HS-27A (cell line): ENCODE results near the gene ELMO1.

Source experiments
- DNase-seq: peaks from one replicate; pipeline ENCODE4 v3.0.0-alpha.2; 2012; ENCODE audit warnings: low read depth, missing footprints

The ELMO1 gene

GRCh38 chr7:36878288-36878687 lies 570.4 kb downstream of the ELMO1 start:
- DNase-seq: no peak

DNA sequence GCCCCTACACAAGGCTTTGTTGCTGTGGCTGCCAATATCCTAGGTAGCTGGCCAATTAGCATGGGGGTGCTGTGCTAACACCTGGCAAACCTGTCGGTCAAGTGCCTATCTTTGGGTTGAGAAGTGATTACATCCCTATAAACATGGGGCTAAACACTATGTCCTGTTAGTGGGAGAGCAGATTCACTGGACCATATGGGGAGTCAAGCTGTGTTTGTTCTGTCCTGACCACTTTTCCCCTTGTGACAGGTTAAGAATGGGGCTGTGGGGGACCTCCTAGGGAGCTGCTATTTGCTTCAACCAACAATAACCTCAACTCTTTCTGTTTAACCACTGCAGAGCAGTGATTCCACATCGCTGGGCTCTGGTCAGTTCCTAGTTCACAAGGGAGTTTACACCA lies 572.9 kb downstream of the ELMO1 start:
- DNase-seq: no peak

DNA sequence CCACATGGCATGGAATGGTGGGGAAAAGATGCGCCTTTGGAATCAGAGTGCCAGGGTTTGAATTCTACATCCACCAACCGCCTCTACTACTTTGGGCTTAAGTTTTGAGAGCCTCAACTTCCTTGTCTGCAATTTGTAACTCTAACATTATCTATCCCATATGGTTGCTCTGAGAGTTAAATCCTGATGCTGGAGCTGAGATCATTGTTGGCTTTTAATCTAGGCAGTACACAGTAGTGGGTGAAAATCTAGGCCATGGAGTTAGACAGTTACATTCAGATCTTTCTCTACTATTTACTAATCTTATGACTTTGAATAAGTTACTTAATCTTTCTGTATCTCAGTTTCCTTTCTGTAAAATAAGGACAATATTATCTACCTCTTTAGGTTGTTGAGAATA lies 574.6 kb downstream of the ELMO1 start:
- DNase-seq: no peak

GRCh38 chr7:36871863-36872262 lies 576.8 kb downstream of the ELMO1 start:
- no peak for DNase-seq

GRCh38 chr7:36871355-36871738 lies 577.3 kb downstream of the ELMO1 start:
- DNase-seq: no peak

DNA sequence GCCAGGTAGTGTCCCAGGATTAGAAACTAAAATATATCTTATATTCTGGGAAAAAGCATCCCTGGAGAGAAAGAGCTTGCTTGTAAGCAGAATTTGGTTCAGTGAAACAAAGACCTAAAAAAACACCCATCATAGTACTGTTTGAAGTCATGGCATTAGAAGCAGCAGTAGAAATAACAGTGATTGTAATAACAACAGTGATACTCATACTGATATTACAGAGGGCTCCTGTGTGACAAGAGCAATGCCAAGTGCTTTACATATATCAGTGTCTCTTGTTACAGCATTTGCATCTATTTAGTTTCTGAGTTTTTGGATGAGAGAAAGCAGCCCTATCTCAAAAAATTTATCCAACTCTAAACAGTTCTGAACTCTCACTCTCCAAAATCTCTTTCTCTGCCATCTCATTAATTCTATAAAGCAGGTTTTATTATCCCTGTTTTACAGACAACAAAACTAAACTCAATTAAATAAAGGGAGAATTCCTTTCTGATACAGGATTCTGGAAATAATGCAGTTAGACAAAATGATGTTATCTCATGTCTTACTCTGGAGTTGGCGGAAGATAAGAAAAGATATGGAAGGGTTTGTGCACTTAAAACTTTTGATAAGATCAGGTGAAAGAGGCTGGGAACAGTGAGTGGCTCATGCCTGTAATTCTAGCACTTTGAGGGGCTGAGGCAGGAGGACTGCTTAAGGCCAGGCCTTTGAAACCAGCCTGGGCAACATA lies 577.9 kb downstream of the ELMO1 start:
- no peak for DNase-seq

DNA sequence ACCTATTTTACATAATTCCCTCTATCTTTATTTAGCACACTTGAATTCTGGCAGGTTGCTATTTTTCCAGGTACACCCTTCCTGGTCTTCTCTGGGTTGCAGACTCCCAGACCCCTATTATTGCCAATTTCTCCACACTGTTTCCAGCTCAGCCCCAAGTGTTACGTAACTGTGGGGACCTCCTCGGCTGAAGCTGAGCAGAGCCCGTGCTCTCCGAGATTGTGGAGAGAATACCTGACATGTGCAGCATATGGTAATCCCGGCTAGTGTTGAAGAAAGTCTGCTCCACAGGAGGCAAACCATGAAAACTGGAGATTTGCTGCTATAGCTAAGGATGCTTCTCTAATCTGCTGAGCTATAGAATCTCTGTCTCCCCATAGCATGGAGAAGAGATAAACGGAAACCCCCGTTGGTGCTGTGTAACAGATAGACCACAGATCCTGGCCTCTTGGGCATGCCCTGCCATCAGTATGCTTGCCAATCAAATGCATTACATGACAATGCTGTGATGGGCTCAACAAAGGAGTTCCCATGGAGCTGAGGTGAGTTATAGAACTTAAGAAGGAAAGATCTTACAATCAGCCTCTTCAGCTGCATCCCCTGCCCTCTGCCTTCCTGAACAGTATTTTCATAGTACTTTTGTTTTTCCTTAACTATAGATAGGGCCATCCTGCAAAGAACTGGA lies 579.8 kb downstream of the ELMO1 start:
- no peak for DNase-seq

DNA sequence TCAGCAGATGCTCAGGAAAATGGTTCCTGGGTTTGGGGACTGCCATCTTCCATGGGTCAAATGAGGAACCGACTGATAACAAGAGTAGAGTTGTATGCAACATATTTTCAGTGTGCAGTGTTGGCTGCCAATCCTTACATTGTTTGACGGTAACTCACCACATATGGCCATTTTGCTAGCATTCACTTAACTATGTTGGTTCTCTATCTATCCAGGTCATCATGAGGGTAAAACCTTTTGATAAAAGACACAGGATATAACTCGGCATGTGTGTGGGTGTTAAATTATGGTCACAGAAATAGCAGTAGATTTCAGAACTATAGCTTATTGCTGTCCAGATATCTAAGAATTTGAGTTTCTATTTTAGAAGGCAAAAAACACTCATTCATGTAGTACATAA lies 583.6 kb downstream of the ELMO1 start:
- no peak for DNase-seq

GRCh38 chr7:36863901-36864701 lies 584.6 kb downstream of the ELMO1 start:
- DNase-seq: no peak

- no peak for DNase-seq
Measured at GRCh38 chr7:36862771-36863261, 585.8 kb downstream of the ELMO1 start.

GRCh38 chr7:36861656-36862055 lies 587.0 kb downstream of the ELMO1 start:
- DNase-seq: no peak

GRCh38 chr7:36860681-36861080 lies 588.0 kb downstream of the ELMO1 start:
- no peak for DNase-seq

DNA sequence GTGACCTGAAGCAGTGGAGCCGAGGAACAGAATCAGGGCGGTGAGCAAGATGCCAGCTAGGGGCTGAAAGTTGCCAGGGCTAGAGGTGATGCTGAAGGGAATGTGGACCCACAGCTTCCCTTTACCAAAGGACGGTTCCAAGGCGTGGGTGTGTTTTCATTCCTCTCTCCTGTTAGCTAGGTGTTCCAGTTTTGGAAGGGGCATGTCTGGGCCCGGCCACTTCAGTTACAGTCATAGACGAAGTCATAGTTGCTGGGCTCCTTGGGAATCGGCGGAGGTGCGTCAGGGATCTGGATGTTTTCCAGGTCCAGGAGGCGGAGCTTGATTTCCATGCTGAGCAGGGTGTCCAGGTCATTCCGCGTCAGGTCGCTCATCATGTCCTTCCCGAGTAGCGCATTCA lies 593.3 kb downstream of the ELMO1 start:
- DNase-seq: no peak

GRCh38 chr7:36854652-36855051 lies 594.0 kb downstream of the ELMO1 start:
- DNase-seq: no peak

DNA sequence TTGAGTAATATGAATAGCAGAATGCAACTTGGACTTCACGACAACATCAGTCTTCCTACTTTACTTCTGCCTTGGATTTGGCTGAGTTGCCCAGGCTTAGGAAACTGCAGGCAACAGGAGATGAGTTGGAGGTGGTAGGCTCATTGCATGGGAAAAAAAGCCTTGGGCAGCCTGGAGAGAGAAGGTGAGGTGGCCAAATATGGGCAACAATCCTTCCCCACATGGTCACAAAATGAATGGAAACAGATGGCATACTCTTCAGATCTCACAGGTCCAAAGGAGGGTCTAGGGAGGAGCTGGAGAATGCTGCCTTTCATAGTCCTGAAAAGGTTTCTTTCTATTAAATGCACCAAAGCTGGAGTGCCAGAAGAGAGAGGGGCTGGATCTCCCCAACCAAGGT lies 595.7 kb downstream of the ELMO1 start:
- no peak for DNase-seq

DNA sequence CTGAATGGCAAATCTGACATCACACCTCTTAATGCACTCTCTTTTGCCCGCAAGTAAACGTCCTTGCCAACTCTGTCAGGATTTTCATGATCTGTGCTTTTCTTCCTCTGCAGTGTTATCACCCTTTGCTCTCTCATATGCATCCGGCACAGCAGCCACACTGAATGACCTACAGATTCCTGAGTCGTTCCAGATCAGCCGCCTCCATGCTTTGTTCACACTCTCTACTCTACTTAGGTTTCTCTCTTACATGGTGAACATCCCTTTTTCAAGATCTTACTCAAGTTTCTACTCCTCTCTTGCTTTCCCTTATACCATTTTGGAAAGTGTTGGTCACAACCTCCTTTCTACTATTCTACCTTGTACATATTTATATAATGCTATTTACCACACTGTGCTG lies 596.6 kb downstream of the ELMO1 start:
- no peak for DNase-seq

DNA sequence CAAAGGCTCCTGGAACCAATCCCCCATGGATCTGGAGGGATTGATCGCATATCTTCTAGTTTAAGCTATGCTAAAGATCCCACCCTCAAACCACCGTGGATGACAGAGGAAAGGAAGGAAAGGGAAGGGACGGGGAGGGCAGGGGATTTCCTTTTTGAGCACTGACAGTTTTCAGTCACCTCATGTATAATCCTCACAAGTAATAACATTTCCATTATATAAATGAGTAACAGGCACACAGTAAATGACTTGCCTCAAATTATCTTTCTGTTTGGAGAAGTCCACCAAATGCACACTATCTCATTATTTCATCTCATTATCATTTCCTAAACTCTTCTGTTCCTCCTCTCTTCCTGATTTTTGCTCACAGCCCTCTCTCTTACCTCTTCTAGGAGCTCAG lies 597.3 kb downstream of the ELMO1 start:
- DNase-seq: no peak

- no peak for DNase-seq
Measured at GRCh38 chr7:36847946-36848345, 600.7 kb downstream of the ELMO1 start.

- no peak for DNase-seq
Measured at GRCh38 chr7:36844374-36844773, 604.3 kb downstream of the ELMO1 start.

GRCh38 chr7:36840904-36841303 lies 607.8 kb downstream of the ELMO1 start:
- no peak for DNase-seq

GRCh38 chr7:36838616-36839225 lies 609.9 kb downstream of the ELMO1 start:
- DNase-seq: no peak

GRCh38 chr7:36831049-36831448 lies 617.6 kb downstream of the ELMO1 start:
- no peak for DNase-seq
